Uterus (tissue), 4 donors: ENCODE measurements around the gene JMJD8. TPM values are rescaled to one million over a fixed set of nuclear protein-coding genes. Genes with fewer than 3 reads are reported as not detected.

ENCODE experiments used
- DNase-seq, 2 donors: peaks; one replicate each; pipeline ENCODE4 v3.0.0-alpha.2; 2019 to 2020
- H3K27ac ChIP-seq, 2 donors: fragments of 200-600 bp; sonication (generic); 1 replicate in 1 of 2; 2 replicates in 1 of 2; pipeline ENCODE4 v1.5.1; 2016 to 2018
- H3K27me3 ChIP-seq, 2 donors: fragments of 200-600 bp; sonication (generic); one replicate each; pipeline ENCODE4 v1.5.1; 2018 to 2019; ENCODE audit warnings: control low read depth in 1 of 2
- H3K36me3 ChIP-seq, 2 donors: fragments of 200-600 bp; sonication (generic); one replicate each; pipeline ENCODE4 v1.5.1; 2019; ENCODE audit warnings: control low read depth in 1 of 2
- H3K4me1 ChIP-seq, 2 donors: fragments of 200-600 bp; sonication (generic); one replicate each; pipeline ENCODE4 v1.5.1; 2018 to 2019; ENCODE audit warnings: control low read depth in 1 of 2
- H3K4me3 ChIP-seq, 2 donors: fragments of 200-600 bp; sonication (generic); 1 replicate in 1 of 2; 2 replicates in 1 of 2; pipeline ENCODE4 v1.5.1; 2018 to 2019; ENCODE audit warnings: mild to moderate bottlenecking in 1 of 2
- H3K9me3 ChIP-seq, 2 donors: fragments of 200-600 bp; sonication (generic); one replicate each; pipeline ENCODE4 v1.5.1; 2019; ENCODE audit warnings: control low read depth in 1 of 2
- POLR2A ChIP-seq, 2 donors: fragments of 450-650 bp; IDR thresholded peaks; one replicate each; pipeline ENCODE4 v1.6.1; 2016; ENCODE audit warnings: antibody characterized with exemption in 2 of 2, mild to moderate bottlenecking in 1 of 2, moderate library complexity in 1 of 2
- intact Hi-C: fragments of 100-400 bp; cut with DNase I; formaldehyde crosslinking; loops from one replicate; pipeline ENCODE4 v1.15.1; 2023; ENCODE audit warnings: low total_unique reads
- total RNA-seq, 4 donors: library from RNA; depleted of rRNA in 3 of 4; stranded (reverse); fragments of >200 nt in 3 of 4; gene quantifications; one replicate each; pipeline versions ENCODE4 v1.1.0 to v1.2.4, GENCODE V29; 2014 to 2023
- TF ChIP-seq, protein P1 (sequence below), 4 experiments: fragments of 200-600 bp in 2 of 4; fragments of 450-650 bp in 2 of 4; sonication (generic) in 2 of 4; IDR thresholded peaks; one replicate each; pipeline ENCODE4 v1.5.1; 2016 to 2019; ENCODE audit warnings: antibody characterized with exemption in 4 of 4, mild to moderate bottlenecking in 2 of 4, moderate library complexity in 1 of 4
- donor health status: DM: yes; HTN: yes; CAD: no.

Gene JMJD8
- total RNA-seq, 4 donors from 2014 or later: 45.6 to 111 (median 57.4) TPM

DNA sequence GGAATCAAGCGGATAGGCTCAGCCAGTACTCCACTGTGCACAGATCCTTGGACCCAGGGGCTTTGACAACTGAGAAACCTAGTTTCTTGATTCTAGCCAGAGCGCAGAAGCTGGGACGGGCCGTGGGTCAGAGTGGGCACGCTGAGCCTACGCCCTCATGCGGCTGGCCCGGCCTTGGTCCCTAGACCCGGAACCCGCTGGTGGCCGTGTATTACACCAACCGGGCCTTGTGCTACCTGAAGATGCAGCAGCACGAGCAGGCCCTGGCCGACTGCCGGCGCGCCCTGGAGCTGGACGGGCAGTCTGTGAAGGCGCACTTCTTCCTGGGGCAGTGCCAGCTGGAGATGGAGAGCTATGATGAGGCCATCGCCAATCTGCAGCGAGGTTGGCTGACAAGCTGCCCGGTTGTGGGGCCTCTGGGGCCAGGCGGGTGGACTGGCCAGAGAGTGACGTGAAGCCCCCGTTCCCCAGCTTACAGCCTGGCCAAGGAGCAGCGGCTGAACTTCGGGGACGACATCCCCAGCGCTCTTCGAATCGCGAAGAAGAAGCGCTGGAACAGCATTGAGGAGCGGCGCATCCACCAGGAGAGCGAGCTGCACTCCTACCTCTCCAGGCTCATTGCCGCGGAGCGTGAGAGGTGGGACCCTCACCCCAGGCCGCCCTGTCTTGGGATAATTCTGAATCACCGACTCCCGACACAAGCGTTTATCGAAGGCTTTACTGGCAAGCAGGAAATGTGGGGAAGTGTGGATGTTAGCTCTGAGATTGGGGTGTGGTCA, 3.0 kb downstream of the JMJD8 start:
- no peak for DNase-seq
- intact Hi-C loops: no loop called here
- no peaks in the 10 kb centered on the region for H3K36me3 ChIP-seq
- H3K4me1 ChIP-seq: peaks cover 0 to 29% of the 10 kb centered on the region in 2 donors
- H3K4me3 ChIP-seq: peak overlapping the region; percentile 39 to 82
- H3K27ac ChIP-seq: peak overlapping the region; percentile 86 to 96
- no peaks in the 10 kb centered on the region for H3K27me3 ChIP-seq
- TF ChIP-seq POLR2A (IDR thresholded peaks at IDR 0.05): no peak
- TF ChIP-seq, protein P1, sequence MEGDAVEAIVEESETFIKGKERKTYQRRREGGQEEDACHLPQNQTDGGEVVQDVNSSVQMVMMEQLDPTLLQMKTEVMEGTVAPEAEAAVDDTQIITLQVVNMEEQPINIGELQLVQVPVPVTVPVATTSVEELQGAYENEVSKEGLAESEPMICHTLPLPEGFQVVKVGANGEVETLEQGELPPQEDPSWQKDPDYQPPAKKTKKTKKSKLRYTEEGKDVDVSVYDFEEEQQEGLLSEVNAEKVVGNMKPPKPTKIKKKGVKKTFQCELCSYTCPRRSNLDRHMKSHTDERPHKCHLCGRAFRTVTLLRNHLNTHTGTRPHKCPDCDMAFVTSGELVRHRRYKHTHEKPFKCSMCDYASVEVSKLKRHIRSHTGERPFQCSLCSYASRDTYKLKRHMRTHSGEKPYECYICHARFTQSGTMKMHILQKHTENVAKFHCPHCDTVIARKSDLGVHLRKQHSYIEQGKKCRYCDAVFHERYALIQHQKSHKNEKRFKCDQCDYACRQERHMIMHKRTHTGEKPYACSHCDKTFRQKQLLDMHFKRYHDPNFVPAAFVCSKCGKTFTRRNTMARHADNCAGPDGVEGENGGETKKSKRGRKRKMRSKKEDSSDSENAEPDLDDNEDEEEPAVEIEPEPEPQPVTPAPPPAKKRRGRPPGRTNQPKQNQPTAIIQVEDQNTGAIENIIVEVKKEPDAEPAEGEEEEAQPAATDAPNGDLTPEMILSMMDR (IDR thresholded peaks at IDR 0.05): no peak
- no peaks in the 10 kb centered on the region for H3K9me3 ChIP-seq

DNA sequence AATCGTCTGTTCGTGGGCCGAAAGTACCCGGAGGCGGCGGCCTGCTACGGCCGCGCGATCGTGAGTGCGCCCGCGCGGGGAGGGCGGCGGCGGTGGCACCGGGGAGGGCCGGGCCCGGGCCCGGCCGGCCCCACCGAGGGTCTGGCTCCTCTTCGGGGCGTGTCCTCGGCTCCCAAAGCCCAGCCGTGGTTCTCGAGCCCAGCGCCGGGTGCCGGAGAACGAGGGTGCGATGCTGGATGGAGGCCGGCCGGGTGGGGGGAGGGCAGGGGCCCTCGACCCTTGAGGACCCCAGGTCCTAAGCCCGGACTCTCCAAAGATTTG, 3.5 kb downstream of the JMJD8 start:
- no peaks in the 10 kb centered on the region for H3K27me3 ChIP-seq
- H3K4me1 ChIP-seq: peaks cover 0 to 34% of the 10 kb centered on the region in 2 donors
- H3K4me3 ChIP-seq: peak overlapping the region; percentile 39 to 82
- no peaks in the 10 kb centered on the region for H3K36me3 ChIP-seq
- peak overlapping the region; percentile 86 to 96 for H3K27ac ChIP-seq
- no peaks in the 10 kb centered on the region for H3K9me3 ChIP-seq
- TF ChIP-seq, protein P1 (IDR thresholded peaks at IDR 0.05): no peak
- no peak for TF ChIP-seq POLR2A (IDR thresholded peaks at IDR 0.05)
- no peak for DNase-seq
- intact Hi-C loops: no loop called here

DNA sequence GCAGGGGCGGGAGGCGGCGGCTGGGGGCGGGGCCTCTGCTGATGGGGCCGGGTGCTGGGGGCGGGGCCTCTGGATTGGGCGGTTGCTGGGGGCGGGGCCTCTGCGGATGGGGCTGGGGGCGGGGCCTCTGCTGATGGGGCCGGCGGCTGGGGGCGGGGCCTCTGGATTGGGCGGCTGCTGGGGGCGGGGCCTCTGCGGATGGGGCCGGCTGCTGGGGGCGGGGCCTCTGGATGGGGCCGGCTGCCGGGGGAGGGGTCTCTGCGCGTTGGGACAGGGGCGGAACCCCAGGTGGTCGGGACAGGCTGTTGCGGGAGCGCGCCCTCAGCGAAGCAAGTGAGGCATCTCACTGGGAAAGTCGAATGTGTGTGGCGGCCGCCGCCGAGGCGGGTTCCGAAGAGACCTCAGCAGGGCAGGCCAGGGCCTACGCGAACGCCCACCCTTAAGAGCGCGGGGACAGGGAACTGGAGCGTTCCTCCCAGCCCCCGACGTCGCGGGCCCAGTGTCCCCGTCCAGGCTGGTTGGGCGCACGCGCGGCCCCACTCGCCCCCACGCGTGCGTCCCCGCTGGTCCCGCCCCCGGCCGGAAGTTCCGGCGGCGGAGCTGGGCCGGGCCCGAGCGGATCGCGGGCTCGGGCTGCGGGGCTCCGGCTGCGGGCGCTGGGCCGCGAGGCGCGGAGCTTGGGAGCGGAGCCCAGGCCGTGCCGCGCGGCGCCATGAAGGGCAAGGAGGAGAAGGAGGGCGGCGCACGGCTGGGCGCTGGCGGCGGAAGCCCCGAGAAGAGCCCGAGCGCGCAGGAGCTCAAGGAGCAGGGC, 4.1 kb downstream of the JMJD8 start, which contains the start of gene STUB1:
TSS of gene STUB1 (plus strand) at position 597 of the 811 bp plus-strand sequence. CDS start at position 713, 116 bp downstream.
- intact Hi-C loops: no loop called here
- TF ChIP-seq, protein P1 (IDR thresholded peaks at IDR 0.05): peak in 1 of 4 experiments; percentile 2
- peak; percentile 66 to 88 for TF ChIP-seq POLR2A (IDR thresholded peaks at IDR 0.05)
- Histone ChIP-seq H3K4me1 (peaks cover 0 to 38% of the 10 kb centered on the region in 2 donors), H3K9me3 (no peaks in the 10 kb centered on the region), H3K4me3 (peak within 1 kb of the TSS; percentile 43 to 82), H3K27me3 (no peaks in the 10 kb centered on the region), H3K36me3 (no peaks in the 10 kb centered on the region), H3K27ac (peak within 1 kb of the TSS; percentile 86 to 96)
- DNase-seq: peak; percentile 90

DNA sequence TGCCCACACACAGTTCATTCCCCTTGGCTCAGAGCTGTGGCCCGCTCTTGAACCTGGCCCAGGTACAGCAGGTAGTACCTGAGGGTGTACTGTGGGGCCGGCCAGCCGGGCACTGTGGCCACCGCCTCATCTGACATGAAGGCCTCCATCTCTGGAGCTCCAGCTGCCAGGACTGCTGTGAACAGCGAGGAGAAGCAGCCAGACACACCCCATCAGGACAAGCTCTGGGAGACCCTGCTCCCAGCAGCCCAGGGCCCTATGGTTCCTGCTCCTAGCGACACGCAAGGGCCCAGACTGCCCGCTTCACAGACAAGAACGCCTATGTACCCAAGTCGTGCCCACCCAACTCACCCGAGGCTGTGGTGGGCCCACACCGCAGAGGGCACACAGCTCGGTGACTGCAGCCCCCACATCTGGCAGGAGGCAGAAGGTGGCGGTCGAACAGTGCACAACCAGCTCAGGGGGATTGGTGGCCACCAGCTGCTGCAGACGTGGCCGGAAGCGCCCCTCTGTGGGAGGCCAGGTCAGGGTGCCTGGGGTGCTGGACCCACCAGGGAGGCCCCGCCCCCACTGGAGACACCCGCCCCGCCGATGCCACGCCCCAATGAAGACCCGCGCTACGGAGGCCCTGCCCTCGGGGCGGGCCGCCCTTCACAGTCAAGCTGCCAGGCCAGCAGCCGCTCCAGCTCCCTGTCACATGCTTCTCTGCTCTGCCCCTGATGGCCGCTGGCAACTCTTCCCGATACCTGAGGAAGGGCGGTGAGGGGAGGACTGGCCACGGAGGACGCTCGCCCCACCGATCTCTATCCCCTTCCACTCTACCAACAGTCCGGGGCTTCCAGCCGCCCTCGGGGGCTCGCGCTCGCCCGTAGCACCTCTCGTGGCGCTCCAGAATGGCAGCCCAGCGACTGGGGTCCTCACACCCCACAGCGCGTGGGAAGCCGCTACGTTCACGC, 5.0 kb downstream of the JMJD8 start:
- H3K27ac ChIP-seq: peak overlapping the region; percentile 65 to 96
- H3K36me3 ChIP-seq: no peaks in the 10 kb centered on the region
- TF ChIP-seq, protein P1 (IDR thresholded peaks at IDR 0.05): no peak
- no peak for TF ChIP-seq POLR2A (IDR thresholded peaks at IDR 0.05)
- peaks cover 0 to 34% of the 10 kb centered on the region in 2 donors for H3K4me1 ChIP-seq
- no peaks in the 10 kb centered on the region for H3K9me3 ChIP-seq
- intact Hi-C loops: no loop called here
- H3K27me3 ChIP-seq: no peaks in the 10 kb centered on the region
- peak overlapping the region; percentile 43 to 82 for H3K4me3 ChIP-seq
- DNase-seq: peak; percentile 70 to 73
